Omental fat pad (tissue), 4 donors: ENCODE measurements around the gene RMND1. TPM values are rescaled to one million over a fixed set of nuclear protein-coding genes. Genes with fewer than 3 reads are reported as not detected.

Experiments
- ATAC-seq: fragments of 150-250 bp; one replicate; pipeline ENCODE4 v1.9.1; 2016; ENCODE audit warnings: mild to moderate bottlenecking, moderate library complexity; ENCODE audit not compliant: low FRiP score
- DNase-seq: peaks from one replicate; pipeline ENCODE4 v3.0.0-alpha.2; 2019; ENCODE audit warnings: low spot score
- CTCF ChIP-seq, 3 donors: fragments of 450-650 bp; IDR thresholded peaks; one replicate each; pipeline ENCODE4 v1.5.1; 2016 to 2017; ENCODE audit warnings: antibody characterized with exemption in 3 of 3, mild to moderate bottlenecking in 3 of 3, moderate library complexity in 2 of 3
- total RNA-seq, 4 donors: library from RNA; depleted of rRNA; stranded (reverse); fragments of >200 nt; gene quantifications; one replicate each; pipeline ENCODE4 v1.1.0, GENCODE V29; 2016

The RMND1 gene
- total RNA-seq, 4 donors from 2014 or later = 14.9 to 26.7 (median 21.1) TPM

GRCh38 chr6:151436300-151436699, 15.6 kb downstream of the RMND1 start:
- TF ChIP-seq CTCF (IDR thresholded peaks at IDR 0.05) = no peak
- DNase-seq = no peak
- no peak for ATAC-seq

- ATAC-seq = no peak
- no peak for DNase-seq
- no peak for TF ChIP-seq CTCF (IDR thresholded peaks at IDR 0.05)
These were observed 17.6 kb downstream of the RMND1 start for GRCh38 chr6:151434369-151434768.

- DNase-seq = no peak
- no peak for ATAC-seq
- no peak for TF ChIP-seq CTCF (IDR thresholded peaks at IDR 0.05)
These were observed 19.3 kb downstream of the RMND1 start for GRCh38 chr6:151432651-151433050.

GRCh38 chr6:151431337-151431736, 20.6 kb downstream of the RMND1 start:
- no peak for ATAC-seq
- no peak for DNase-seq
- TF ChIP-seq CTCF (IDR thresholded peaks at IDR 0.05) = no peak

GRCh38 chr6:151430886-151431285, 21.0 kb downstream of the RMND1 start:
- TF ChIP-seq CTCF (IDR thresholded peaks at IDR 0.05) = no peak
- no peak for DNase-seq
- ATAC-seq = no peak

- ATAC-seq = no peak
- TF ChIP-seq CTCF (IDR thresholded peaks at IDR 0.05) = no peak
These were observed 23.7 kb downstream of the RMND1 start for GRCh38 chr6:151428093-151428735.

GRCh38 chr6:151425561-151425960, 26.4 kb downstream of the RMND1 start:
- DNase-seq (no peak), ATAC-seq (no peak)
- no peak for TF ChIP-seq CTCF (IDR thresholded peaks at IDR 0.05)

More at GRCh38 chr6:151428093-151428735, 23.7 kb downstream of the RMND1 start:
- no peak for DNase-seq
